Measurements from ENCODE around the gene MAMDC4. TPM values are rescaled to one million over a fixed set of nuclear protein-coding genes. Genes with fewer than 3 reads are reported as not detected.

MAMDC4 gene
- total RNA-seq, 1 donor from 2014 or later, result 36.7 TPM

DNA sequence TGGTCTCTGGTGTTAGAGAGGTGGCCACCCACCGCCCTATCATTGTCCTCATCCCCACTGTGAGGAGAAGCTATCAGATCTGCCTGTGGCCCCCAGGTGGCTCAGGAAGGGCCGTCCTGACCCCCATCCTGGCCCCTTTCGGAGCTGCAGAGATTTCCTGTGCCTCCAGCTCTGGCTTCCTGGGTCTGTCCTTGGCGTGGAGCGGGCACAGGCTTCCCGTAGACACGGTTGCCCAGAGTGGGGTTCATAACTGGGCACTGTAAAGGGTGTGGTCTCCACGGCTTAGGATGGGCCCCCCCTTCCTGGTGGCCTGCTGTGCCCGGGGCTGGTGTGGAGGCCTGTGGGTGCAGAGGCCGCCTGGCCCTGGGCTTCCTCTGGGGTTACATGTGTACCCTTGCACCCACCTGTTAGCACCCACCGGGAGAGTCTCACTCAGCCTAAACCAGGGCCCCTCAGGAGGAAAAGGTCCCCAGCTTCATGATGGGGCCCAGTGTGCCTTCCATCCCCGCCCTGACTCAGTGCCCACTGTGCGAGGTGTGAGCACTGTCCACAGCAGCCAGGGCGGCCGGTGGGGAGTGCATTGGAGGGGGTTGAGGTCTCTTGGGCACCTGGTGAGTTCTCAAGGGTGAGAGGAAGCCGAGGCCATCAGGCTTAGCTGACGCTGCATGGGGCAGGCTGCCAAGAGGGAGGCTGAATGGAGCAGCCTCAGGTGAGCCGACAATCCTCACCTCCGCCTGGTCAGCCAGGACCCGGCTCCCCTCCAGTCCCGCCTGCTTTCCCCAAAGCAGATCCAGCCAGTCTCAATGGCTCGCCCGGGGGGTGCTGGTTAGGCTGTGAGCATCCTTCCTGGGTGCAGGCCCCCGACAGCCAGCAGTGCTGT lies 25.2 kb upstream of the MAMDC4 start:
- TF ChIP-seq, protein P1, sequence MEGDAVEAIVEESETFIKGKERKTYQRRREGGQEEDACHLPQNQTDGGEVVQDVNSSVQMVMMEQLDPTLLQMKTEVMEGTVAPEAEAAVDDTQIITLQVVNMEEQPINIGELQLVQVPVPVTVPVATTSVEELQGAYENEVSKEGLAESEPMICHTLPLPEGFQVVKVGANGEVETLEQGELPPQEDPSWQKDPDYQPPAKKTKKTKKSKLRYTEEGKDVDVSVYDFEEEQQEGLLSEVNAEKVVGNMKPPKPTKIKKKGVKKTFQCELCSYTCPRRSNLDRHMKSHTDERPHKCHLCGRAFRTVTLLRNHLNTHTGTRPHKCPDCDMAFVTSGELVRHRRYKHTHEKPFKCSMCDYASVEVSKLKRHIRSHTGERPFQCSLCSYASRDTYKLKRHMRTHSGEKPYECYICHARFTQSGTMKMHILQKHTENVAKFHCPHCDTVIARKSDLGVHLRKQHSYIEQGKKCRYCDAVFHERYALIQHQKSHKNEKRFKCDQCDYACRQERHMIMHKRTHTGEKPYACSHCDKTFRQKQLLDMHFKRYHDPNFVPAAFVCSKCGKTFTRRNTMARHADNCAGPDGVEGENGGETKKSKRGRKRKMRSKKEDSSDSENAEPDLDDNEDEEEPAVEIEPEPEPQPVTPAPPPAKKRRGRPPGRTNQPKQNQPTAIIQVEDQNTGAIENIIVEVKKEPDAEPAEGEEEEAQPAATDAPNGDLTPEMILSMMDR (IDR thresholded peaks at IDR 0.05; ENCODE audit: unreplicated experiment), result no peak
- Mint-ChIP-seq H3K27ac (no peak overlapping the region), H3K36me3 (ENCODE audit: insufficient read depth) (peaks cover 3% of the 10 kb centered on the region), H3K4me3 (ENCODE audit: low read depth) (no peak overlapping the region), H3K9me3 (ENCODE audit: low read depth) (no peaks in the 10 kb centered on the region), H3K4me1 (ENCODE audit: low read depth) (no peaks in the 10 kb centered on the region), H3K27me3 (no peaks in the 10 kb centered on the region)
- no peak for DNase-seq (ENCODE audit: low spot score, unreplicated experiment)

GRCh38 chr9:136827794-136828473 lies 24.2 kb upstream of the MAMDC4 start:
- Mint-ChIP-seq H3K27ac (no peak overlapping the region), H3K27me3 (no peaks in the 10 kb centered on the region), H3K4me3 (ENCODE audit: low read depth) (no peak overlapping the region), H3K9me3 (ENCODE audit: low read depth) (no peaks in the 10 kb centered on the region), H3K36me3 (ENCODE audit: insufficient read depth) (peaks cover 3% of the 10 kb centered on the region), H3K4me1 (ENCODE audit: low read depth) (no peaks in the 10 kb centered on the region)
- no peak for DNase-seq (ENCODE audit: low spot score, unreplicated experiment)
- TF ChIP-seq, protein P1 (IDR thresholded peaks at IDR 0.05; ENCODE audit: unreplicated experiment), result no peak

DNA sequence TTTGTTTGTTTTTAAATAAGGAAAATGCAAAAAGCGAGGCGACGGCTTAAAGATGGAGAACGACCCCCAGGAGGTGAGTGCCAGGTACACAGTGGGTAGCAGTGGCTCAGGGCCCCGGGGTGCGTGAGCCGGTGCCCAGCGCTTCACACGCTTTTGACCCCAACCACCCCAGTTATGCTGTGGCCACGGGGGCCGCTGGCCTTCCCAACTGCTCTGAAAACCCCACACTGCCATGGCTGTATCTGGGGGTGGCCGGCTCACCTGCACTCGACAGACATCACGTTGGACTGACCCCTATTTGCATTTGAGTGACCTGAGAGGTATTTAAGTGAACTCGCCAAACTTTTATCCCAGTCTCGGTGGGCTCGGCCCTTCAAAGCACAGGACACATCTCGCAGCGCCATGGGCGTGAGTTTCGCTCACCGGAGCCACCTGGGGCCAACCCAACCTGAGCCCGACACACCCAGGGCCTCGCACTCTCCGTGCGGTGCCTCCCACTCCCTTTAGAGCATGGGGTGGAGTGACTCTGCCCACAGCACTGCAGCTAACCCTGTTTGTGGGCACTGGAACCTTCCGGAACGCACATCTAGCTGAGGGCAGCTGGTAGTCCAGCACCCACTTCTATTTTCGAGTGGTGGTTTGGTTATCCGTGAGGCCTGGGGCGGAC lies 23.5 kb upstream of the MAMDC4 start:
- H3K27me3 Mint-ChIP-seq, result no peaks in the 10 kb centered on the region
- no peaks in the 10 kb centered on the region for H3K4me1 Mint-ChIP-seq (ENCODE audit: low read depth)
- TF ChIP-seq, protein P1 (IDR thresholded peaks at IDR 0.05; ENCODE audit: unreplicated experiment), result no peak
- H3K9me3 Mint-ChIP-seq (ENCODE audit: low read depth), result no peaks in the 10 kb centered on the region
- no peak for DNase-seq (ENCODE audit: low spot score, unreplicated experiment)
- H3K27ac Mint-ChIP-seq, result no peak overlapping the region
- H3K36me3 Mint-ChIP-seq (ENCODE audit: insufficient read depth), result peaks cover 2% of the 10 kb centered on the region
- H3K4me3 Mint-ChIP-seq (ENCODE audit: low read depth), result no peak overlapping the region

DNA sequence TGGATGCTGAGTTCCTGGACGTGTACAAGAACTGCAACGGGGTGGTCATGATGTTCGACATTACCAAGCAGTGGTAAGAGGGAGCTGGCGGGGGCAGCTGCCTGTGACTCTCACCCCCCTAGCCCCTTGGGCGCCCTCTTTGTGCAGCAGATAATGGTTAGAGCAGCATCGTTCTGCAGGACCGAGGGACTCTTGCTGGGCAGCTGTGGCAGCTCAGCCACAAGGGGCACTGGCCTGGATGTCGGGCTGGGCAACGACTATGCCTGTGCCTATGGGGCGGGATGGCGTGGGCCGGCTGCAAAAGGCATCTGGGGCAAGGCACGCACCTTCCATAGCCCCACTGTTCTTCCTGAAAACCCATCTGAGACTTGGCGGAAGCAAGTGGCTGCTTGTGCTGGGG lies 22.7 kb upstream of the MAMDC4 start:
- H3K27ac Mint-ChIP-seq, result no peak overlapping the region
- TF ChIP-seq, protein P1 (IDR thresholded peaks at IDR 0.05; ENCODE audit: unreplicated experiment), result no peak
- DNase-seq (ENCODE audit: low spot score, unreplicated experiment), result no peak
- peaks cover 5% of the 10 kb centered on the region for H3K36me3 Mint-ChIP-seq (ENCODE audit: insufficient read depth)
- H3K4me1 Mint-ChIP-seq (ENCODE audit: low read depth), result no peaks in the 10 kb centered on the region
- no peaks in the 10 kb centered on the region for H3K9me3 Mint-ChIP-seq (ENCODE audit: low read depth)
- H3K27me3 Mint-ChIP-seq, result no peaks in the 10 kb centered on the region
- H3K4me3 Mint-ChIP-seq (ENCODE audit: low read depth), result no peak overlapping the region

Data from progenitor cell of endocrine pancreas (in vitro differentiated cells).